ENCODE measurements around the gene LRRK1. TPM values are rescaled to one million over a fixed set of nuclear protein-coding genes. Genes with fewer than 3 reads are reported as not detected.

The LRRK1 gene, protein sequence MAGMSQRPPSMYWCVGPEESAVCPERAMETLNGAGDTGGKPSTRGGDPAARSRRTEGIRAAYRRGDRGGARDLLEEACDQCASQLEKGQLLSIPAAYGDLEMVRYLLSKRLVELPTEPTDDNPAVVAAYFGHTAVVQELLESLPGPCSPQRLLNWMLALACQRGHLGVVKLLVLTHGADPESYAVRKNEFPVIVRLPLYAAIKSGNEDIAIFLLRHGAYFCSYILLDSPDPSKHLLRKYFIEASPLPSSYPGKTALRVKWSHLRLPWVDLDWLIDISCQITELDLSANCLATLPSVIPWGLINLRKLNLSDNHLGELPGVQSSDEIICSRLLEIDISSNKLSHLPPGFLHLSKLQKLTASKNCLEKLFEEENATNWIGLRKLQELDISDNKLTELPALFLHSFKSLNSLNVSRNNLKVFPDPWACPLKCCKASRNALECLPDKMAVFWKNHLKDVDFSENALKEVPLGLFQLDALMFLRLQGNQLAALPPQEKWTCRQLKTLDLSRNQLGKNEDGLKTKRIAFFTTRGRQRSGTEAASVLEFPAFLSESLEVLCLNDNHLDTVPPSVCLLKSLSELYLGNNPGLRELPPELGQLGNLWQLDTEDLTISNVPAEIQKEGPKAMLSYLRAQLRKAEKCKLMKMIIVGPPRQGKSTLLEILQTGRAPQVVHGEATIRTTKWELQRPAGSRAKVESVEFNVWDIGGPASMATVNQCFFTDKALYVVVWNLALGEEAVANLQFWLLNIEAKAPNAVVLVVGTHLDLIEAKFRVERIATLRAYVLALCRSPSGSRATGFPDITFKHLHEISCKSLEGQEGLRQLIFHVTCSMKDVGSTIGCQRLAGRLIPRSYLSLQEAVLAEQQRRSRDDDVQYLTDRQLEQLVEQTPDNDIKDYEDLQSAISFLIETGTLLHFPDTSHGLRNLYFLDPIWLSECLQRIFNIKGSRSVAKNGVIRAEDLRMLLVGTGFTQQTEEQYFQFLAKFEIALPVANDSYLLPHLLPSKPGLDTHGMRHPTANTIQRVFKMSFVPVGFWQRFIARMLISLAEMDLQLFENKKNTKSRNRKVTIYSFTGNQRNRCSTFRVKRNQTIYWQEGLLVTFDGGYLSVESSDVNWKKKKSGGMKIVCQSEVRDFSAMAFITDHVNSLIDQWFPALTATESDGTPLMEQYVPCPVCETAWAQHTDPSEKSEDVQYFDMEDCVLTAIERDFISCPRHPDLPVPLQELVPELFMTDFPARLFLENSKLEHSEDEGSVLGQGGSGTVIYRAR (N-terminal part only)
- 0.07 and 0.13 TPM in 2 replicates for total RNA-seq (2016; rRNA removed; fragmentation: Illumina TruSeq; extraction: Trizol)
- total RNA-seq (2016; cell fraction: cytosol; rRNA removed; fragmentation: Illumina TruSeq; extraction: Trizol; ENCODE audit: low read depth): 0.26 and 0.30 TPM in 2 replicates
- total RNA-seq (2016; cell fraction: insoluble cytoplasmic fraction; rRNA removed; fragmentation: Illumina TruSeq; extraction: Trizol): 0.09 and 0.12 TPM in 2 replicates
- 0.31 and 0.37 TPM in 2 replicates for total RNA-seq (2016; cell fraction: membrane; rRNA removed; fragmentation: Illumina TruSeq; extraction: Trizol)
- total RNA-seq (2016; cell fraction: nucleus; rRNA removed; fragmentation: Illumina TruSeq; extraction: Trizol): 0.22 and 0.28 TPM in 2 replicates
- polyA plus RNA-seq (2011; rRNA removed): 0.71 and 1.2 TPM in 2 replicates
- 0.46 and 0.68 TPM in 2 replicates for polyA plus RNA-seq (2011; cell fraction: cytosol; rRNA removed)
- polyA plus RNA-seq (2011; cell fraction: nucleus; rRNA removed): 1.00 and 1.5 TPM in 2 replicates
- polyA plus RNA-seq (2012): 0.38 and 0.51 TPM in 2 replicates
- 0.01 TPM in 1 of 2 replicates, not detected in the other for polyA plus RNA-seq (2016; cell fraction: cytosol; fragmentation: Illumina TruSeq; extraction: Trizol; ENCODE audit: low read depth)
- polyA plus RNA-seq (2016; cell fraction: insoluble cytoplasmic fraction; fragmentation: Illumina TruSeq; extraction: Trizol; ENCODE audit: low read depth): not detected in 2 replicates
- polyA plus RNA-seq (2016; cell fraction: membrane; fragmentation: Illumina TruSeq; extraction: Trizol; ENCODE audit: low read depth): 0.02 TPM in 1 of 2 replicates, not detected in the other
- polyA plus RNA-seq (2016; cell fraction: nucleus; fragmentation: Illumina TruSeq; extraction: Trizol; ENCODE audit: insufficient read depth, low read depth): 0.04 TPM in 1 of 2 replicates, not detected in the other
- polyA minus RNA-seq (2011; rRNA and poly(A)+ RNA removed; ENCODE audit: low replicate concordance): 2.8 and 25.2 TPM in 2 replicates
- 0.89 and 1.2 TPM in 2 replicates for polyA minus RNA-seq (2011; cell fraction: cytosol; rRNA and poly(A)+ RNA removed)
- polyA minus RNA-seq (2011; cell fraction: nucleus; rRNA and poly(A)+ RNA removed): 0.75 and 2.2 TPM in 2 replicates
- Bru-seq, nascent RNA: percentile 14 among the genes with signal in this experiment
- percentile 14 among the genes with signal in this experiment for BruChase-seq, experiment 1, labeled RNA remaining after a 6-hour chase
- percentile 15 among the genes with signal in this experiment for BruChase-seq, experiment 2, labeled RNA remaining after a 2-hour chase
- long read RNA-seq, experiment 1: 0 reads
- long read RNA-seq, experiment 2, partial matches to known transcripts: 1 of 1 reads
- long read RNA-seq, experiment 2, other reads (novel, unspliced or antisense): 0 of 1 reads

DNA sequence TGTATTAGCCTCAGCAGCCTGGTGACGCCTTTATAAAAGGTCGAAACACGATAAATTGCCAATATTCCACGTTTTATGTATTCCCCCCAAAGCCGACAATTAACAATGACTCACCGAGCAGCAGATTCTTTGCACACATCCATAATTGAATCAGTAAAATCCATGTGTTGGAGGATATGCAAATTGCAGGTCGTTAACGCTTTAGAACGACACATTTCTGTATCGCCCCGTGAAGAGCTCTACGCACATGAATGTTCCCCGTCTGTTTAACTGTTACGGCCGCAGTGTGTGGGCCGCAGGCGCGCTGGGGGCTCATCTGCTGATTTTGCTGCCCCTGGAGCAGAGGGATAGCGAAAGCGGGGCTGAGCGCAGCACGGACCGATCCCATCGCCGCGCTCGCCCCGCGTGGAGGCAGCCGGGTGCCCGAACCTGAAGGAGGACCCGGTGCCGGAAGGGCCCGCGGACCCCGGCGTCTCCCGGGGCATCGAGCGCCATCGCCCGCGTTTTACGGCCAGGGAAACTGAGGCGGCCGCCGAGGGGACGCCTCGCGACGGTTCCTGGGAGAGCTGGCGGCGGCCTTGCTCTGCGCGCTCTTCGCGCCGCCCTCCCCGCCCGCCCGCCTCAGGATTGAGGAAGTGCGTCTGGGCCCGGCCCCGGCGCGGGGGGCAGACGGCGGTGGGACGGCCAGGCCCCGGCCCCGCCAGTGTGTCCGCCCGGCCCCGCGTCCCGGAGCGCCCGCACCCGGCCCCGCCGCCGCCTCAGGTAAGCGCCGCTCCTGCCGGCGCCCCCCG lies at the start of gene LRRK1:
TSS of gene LRRK1 (plus strand) at position 668 of the 791 bp plus-strand sequence. CDS start 5,276 bp downstream, outside the sequence.
- no TSS peak for BruUV-seq (replicated peaks)
- intact Hi-C loops (cut with micrococcal nuclease; ENCODE audit: unreplicated experiment): loop anchor here (1.0 to 10.0 kb wide), 2 partner anchors 88 to 336 kb away; partner anchors contain the start of gene CHSY1
- CTCF ChIA-PET (ENCODE audit: low intra/inter-chr PET ratio, low total read pairs): interaction anchor here (1.2 to 3.1 kb wide), 2 partner anchors 88 to 339 kb away, joined by 4 to 63 read pairs; no protein-coding TSS in a partner anchor
- 71% methylated on average over 48 of the region's 87 CpGs for WGBS (ENCODE audit: low lambda C conversion rate)
- no peaks in the 10 kb centered on the region for H3K9me3 ChIP-seq (ENCODE audit: low read length)
- no peaks in the 10 kb centered on the region for H4K20me1 ChIP-seq (ENCODE audit: insufficient read depth, low read length)
- POLR2A ChIA-PET: no interaction called here
- TF ChIP-seq, protein P1, sequence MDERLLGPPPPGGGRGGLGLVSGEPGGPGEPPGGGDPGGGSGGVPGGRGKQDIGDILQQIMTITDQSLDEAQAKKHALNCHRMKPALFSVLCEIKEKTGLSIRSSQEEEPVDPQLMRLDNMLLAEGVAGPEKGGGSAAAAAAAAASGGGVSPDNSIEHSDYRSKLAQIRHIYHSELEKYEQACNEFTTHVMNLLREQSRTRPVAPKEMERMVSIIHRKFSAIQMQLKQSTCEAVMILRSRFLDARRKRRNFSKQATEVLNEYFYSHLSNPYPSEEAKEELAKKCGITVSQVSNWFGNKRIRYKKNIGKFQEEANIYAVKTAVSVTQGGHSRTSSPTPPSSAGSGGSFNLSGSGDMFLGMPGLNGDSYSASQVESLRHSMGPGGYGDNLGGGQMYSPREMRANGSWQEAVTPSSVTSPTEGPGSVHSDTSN (CRISPR knock-in tag; IDR thresholded peaks at IDR 0.05): no peak
- no peak within 1 kb of the TSS for H3K27ac ChIP-seq (ENCODE audit: extremely low read length, insufficient read depth, low read length)
- H3K4me2 ChIP-seq (ENCODE audit: low read depth, low read length): no peak within 1 kb of the TSS
- H3K9ac ChIP-seq (ENCODE audit: insufficient read depth, low read depth, low read length): no peak within 1 kb of the TSS
- no peak for DNase-seq (ENCODE audit: low spot score)
- no peak for FAIRE-seq
- no peak within 1 kb of the TSS for H3K4me3 ChIP-seq (replicated peaks in 1 of 3; ENCODE audit: insufficient read depth in 1 of 3, low read depth in 2 of 3, low read length in 3 of 3)
- no peak for ATAC-seq
- in situ Hi-C loops (cut with HindIII; ENCODE audit: extremely low pct_ligation_motif_present, low pct_unique_long_range_greater_than_20kb): loop anchor here (5.0 to 25.0 kb wide), 2 partner anchors 88 to 343 kb away; partner anchors contain the start of gene CHSY1
- H3K4me1 ChIP-seq (ENCODE audit: insufficient read depth, low read length): no peaks in the 10 kb centered on the region
- no peak within 1 kb of the TSS for H2AFZ ChIP-seq (ENCODE audit: low read length)
- no peaks in the 10 kb centered on the region for H3K36me3 ChIP-seq (replicated peaks in 1 of 2; ENCODE audit: control insufficient read depth in 1 of 2, insufficient read depth in 2 of 2, low read length in 2 of 2)
- peaks cover 3 to 67% of the 10 kb centered on the region in 2 experiments for H3K27me3 ChIP-seq (ENCODE audit: control insufficient read depth in 1 of 2, insufficient read depth in 2 of 2, low read length in 2 of 2)
- H3K79me2 ChIP-seq (ENCODE audit: insufficient read depth, low read length): no peaks in the 10 kb centered on the region
